Liver (tissue), 9 donors: Measurements from ENCODE around the gene CLEC1A. TPM values are rescaled to one million over a fixed set of nuclear protein-coding genes. Genes with fewer than 3 reads are reported as not detected.

Experiments used
- DNase-seq: peaks from one replicate; pipeline ENCODE4 v3.0.0-alpha.2; 2017; ENCODE audit warnings: low spot score
- H3K27ac ChIP-seq, 2 donors: one replicate each; pipeline ENCODE4 v1.7.0; 2013; ENCODE audit warnings: inconsistent platforms in 2 of 2, low read length in 2 of 2, control low read depth in 1 of 2, low read depth in 1 of 2, mild to moderate bottlenecking in 1 of 2
- H3K27me3 ChIP-seq, 4 donors: one replicate each; pipeline versions ENCODE4 v1.6.1 to v1.7.0; 2013; ENCODE audit warnings: low read length in 3 of 4, inconsistent platforms in 1 of 4, mild to moderate bottlenecking in 1 of 4, moderate library complexity in 1 of 4; ENCODE audit not compliant: control insufficient read depth in 4 of 4, insufficient read depth in 4 of 4
- H3K36me3 ChIP-seq, 4 donors: one replicate each; pipeline versions ENCODE4 v1.6.1 to v1.7.0; 2013; ENCODE audit warnings: low read length in 3 of 4, mild to moderate bottlenecking in 3 of 4, low read depth in 1 of 4, moderate library complexity in 1 of 4; ENCODE audit not compliant: control insufficient read depth in 4 of 4, insufficient read depth in 3 of 4
- H3K4me1 ChIP-seq, 4 donors: one replicate each; pipeline versions ENCODE4 v1.6.1 to v1.7.0; 2013; ENCODE audit warnings: low read length in 3 of 4, mild to moderate bottlenecking in 3 of 4, moderate library complexity in 1 of 4; ENCODE audit not compliant: control insufficient read depth in 4 of 4, insufficient read depth in 4 of 4
- H3K4me3 ChIP-seq, 3 donors: one replicate each; pipeline versions ENCODE4 v1.6.1 to v1.7.0; 2013; ENCODE audit warnings: low read length in 3 of 3, control low read depth in 1 of 3, low read depth in 1 of 3, mild to moderate bottlenecking in 1 of 3
- H3K9ac ChIP-seq, 2 donors: one replicate each; pipeline ENCODE4 v1.7.0; 2013; ENCODE audit warnings: low read length in 2 of 2, mild to moderate bottlenecking in 2 of 2, moderate library complexity in 2 of 2, control low read depth in 1 of 2, low read depth in 1 of 2
- H3K9me3 ChIP-seq, 4 donors: one replicate each; pipeline versions ENCODE4 v1.6.1 to v1.7.0; 2013; ENCODE audit warnings: low read length in 3 of 4; ENCODE audit not compliant: control insufficient read depth in 4 of 4
- EGR1 ChIP-seq, 2 donors: IDR thresholded peaks; 2 replicates each; pipeline ENCODE4 v1.6.1; 2016 to 2018; ENCODE audit warnings: antibody characterized with exemption in 2 of 2, low read depth in 2 of 2
- FOXA2 ChIP-seq: IDR thresholded peaks from 2 replicates; pipeline ENCODE4 v1.6.1; 2016; ENCODE audit warnings: antibody characterized with exemption
- HNF4A ChIP-seq, 2 donors: conservative IDR thresholded peaks; 2 replicates each; pipeline ENCODE4 v1.6.1; 2016; ENCODE audit warnings: antibody characterized with exemption in 2 of 2, mild to moderate bottlenecking in 2 of 2
- HNF4G ChIP-seq: IDR thresholded peaks from 2 replicates; pipeline ENCODE4 v1.6.1; 2016; ENCODE audit warnings: antibody characterized with exemption
- JUND ChIP-seq, 2 donors: IDR thresholded peaks; 2 replicates each; pipeline ENCODE4 v1.6.1; 2016; ENCODE audit warnings: antibody characterized with exemption in 2 of 2
- NR2F2 ChIP-seq: IDR thresholded peaks from 2 replicates; pipeline ENCODE4 v1.6.1; 2016; ENCODE audit warnings: antibody characterized with exemption
- RAD21 ChIP-seq, 2 donors: IDR thresholded peaks; 2 replicates each; pipeline ENCODE4 v1.6.1; 2016; ENCODE audit warnings: antibody characterized with exemption in 2 of 2, mild to moderate bottlenecking in 2 of 2
- RXRA ChIP-seq, 2 donors: IDR thresholded peaks; 2 replicates each; pipeline ENCODE4 v1.6.1; 2017 to 2018; ENCODE audit warnings: antibody characterized with exemption in 2 of 2, mild to moderate bottlenecking in 1 of 2
- SP1 ChIP-seq: IDR thresholded peaks from 2 replicates; pipeline ENCODE4 v1.6.1; 2018; ENCODE audit warnings: antibody characterized with exemption, mild to moderate bottlenecking
- TAF1 ChIP-seq: conservative IDR thresholded peaks from 2 replicates; pipeline ENCODE4 v1.6.1; 2016; ENCODE audit warnings: antibody characterized with exemption, mild to moderate bottlenecking
- YY1 ChIP-seq: IDR thresholded peaks from 2 replicates; pipeline ENCODE4 v1.6.1; 2016; ENCODE audit warnings: antibody characterized with exemption, mild to moderate bottlenecking
- WGBS: extraction: QIAGEN DNeasy Blood & Tissue Kit; methylation state at CpG from one replicate; pipeline ENCODE4 v1.1.7; 2013; 5-methylcytosine and 5-hydroxymethylcytosine counted together
- polyA plus RNA-seq, 2 donors: library from polyadenylated mRNA; stranded (reverse) in 1 of 2; unstranded in 1 of 2; fragments of 200-250 nt in 1 of 2; fragments of >200 nt in 1 of 2; fragmentation: Nextera tagmentation in 1 of 2; extraction: Ambion mirVana in 1 of 2; gene quantifications; one replicate each; pipeline versions ENCODE4 v1.2.1 to v1.2.3, GENCODE V29; 2013 to 2015
- total RNA-seq, 2 donors: library from RNA; depleted of rRNA; stranded (reverse); fragments of >200 nt; gene quantifications; one replicate each; pipeline ENCODE4 v1.2.3, GENCODE V29; 2014
- TF ChIP-seq, protein P1 (sequence below): IDR thresholded peaks from 2 replicates; pipeline ENCODE4 v1.6.1; 2016; ENCODE audit warnings: antibody characterized with exemption, mild to moderate bottlenecking
- TF ChIP-seq, protein P2 (sequence below): IDR thresholded peaks from 2 replicates; pipeline ENCODE4 v1.6.1; 2016; ENCODE audit warnings: antibody characterized with exemption
- TF ChIP-seq, protein P3 (sequence below): IDR thresholded peaks from 2 replicates; pipeline ENCODE4 v1.6.1; 2016; ENCODE audit warnings: antibody characterized with exemption
- TF ChIP-seq, protein P4 (sequence below): IDR thresholded peaks from 2 replicates; pipeline ENCODE4 v1.6.1; 2016; ENCODE audit warnings: antibody characterized with exemption
- TF ChIP-seq, protein P5 (sequence below): fragments of 150-350 bp; IDR thresholded peaks from 2 replicates; pipeline ENCODE4 v1.5.1; 2017; ENCODE audit warnings: improper control_type of control experiment, low read depth, low read length; ENCODE audit not compliant: missing input control
- donor health status: healthy.
- donor health status: healthy.
- donor health status: healthy.
- donor health status: healthy.
- donor health status: healthy.

CLEC1A gene
- total and polyA plus RNA-seq, 4 donors: 0.09 to 2.1 (median 1.1) TPM

DNA sequence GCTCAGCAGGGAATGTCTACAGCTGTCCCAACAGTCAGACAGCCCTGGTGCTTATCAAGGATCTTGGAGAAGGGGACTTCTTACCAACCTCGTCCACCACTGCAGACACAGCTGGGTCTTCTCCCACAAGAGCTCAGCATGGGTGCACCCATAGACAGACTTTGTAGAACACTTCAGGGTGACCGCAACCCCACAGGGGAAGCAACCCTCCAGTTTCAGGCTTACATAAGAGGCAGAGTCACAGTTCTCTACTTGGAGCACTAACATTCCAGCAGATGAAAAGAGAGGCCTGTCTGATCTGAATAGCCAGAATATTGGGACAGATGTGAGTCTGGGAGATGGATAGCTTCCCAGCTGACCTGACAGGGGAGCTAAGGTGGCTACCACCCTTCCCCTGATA, 3.5 kb upstream of the CLEC1A start:
- TF ChIP-seq HNF4A (conservative IDR thresholded peaks at IDR 0.05) (no peak), EGR1 (IDR thresholded peaks at IDR 0.05; ENCODE audit: low read depth in 2 of 2) (no peak)
- WGBS: 46% methylated on average over 2 of the region's 2 CpGs
- H3K4me3 ChIP-seq: no peak overlapping the region
- H3K9me3 ChIP-seq: no peaks in the 10 kb centered on the region
- no peak overlapping the region for H3K27ac ChIP-seq
- no peaks in the 10 kb centered on the region for H3K27me3 ChIP-seq
- no peaks in the 10 kb centered on the region for H3K4me1 ChIP-seq
- no peaks in the 10 kb centered on the region for H3K36me3 ChIP-seq
- H3K9ac ChIP-seq: no peak overlapping the region
- no peak for DNase-seq

DNA sequence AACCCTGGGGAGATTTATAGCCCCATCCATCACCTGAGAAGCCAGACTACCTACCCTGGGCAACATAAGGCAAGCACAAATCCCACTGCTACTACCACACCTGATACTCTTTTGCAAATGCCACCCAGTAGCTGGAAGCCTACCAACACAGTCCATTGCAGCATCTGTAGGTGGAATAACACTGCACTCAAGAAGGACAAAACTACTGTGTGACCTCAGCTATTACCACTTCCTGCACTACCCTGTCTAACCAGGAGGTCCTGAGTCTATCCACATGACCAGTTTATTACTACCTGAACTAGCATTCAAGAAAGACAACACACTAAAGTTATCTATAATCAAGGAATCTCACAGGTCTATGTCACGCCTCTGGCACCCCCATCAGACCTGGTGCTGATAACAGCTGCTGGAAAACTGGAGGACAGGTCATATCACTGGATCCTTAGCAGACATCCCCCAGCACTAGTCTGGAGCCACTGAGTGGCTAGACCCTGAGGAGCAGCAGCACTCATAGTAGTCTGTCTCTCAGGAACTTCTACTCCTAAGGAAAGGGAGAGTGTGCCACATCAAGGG, 2.9 kb upstream of the CLEC1A start:
- no peak overlapping the region for H3K27ac ChIP-seq

DNA sequence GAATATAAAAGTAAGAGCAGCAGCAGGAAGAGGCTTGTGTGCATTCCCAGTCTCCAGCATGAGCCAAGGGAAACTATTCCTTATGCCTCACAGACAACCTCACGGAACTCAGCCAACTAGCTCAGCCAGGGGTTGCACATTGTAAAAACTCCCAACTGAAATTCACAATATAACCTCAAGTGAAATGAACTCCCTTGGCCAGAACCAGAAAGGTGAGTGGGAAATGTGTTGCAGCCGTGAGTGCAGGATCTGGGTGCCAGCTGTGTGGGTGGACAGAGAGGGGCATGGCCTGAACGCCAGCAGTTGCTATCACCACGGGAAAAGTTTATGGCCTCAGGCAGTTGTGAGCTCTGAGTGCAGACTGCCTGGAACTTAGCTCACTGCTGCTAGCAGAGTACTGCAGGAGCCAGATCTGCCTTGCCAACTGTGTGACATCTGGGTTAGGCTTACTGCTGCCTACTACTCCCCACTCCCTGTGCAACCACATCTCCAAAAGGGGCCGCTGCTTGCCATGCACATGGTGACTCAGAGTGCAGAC, 2.3 kb upstream of the CLEC1A start:
- H3K4me1 ChIP-seq: no peaks in the 10 kb centered on the region
- no peak overlapping the region for H3K9ac ChIP-seq
- H3K36me3 ChIP-seq: no peaks in the 10 kb centered on the region
- H3K9me3 ChIP-seq: no peaks in the 10 kb centered on the region
- 52% methylated on average over 5 of the region's 5 CpGs for WGBS
- no peak overlapping the region for H3K27ac ChIP-seq
- H3K27me3 ChIP-seq: no peaks in the 10 kb centered on the region
- DNase-seq: no peak
- no peak overlapping the region for H3K4me3 ChIP-seq
- TF ChIP-seq HNF4A (conservative IDR thresholded peaks at IDR 0.05) (peak in 1 of 2 donors; percentile 17), FOXA2 (no peak), EGR1 (IDR thresholded peaks at IDR 0.05; ENCODE audit: low read depth in 2 of 2) (peak in 1 of 2 donors; percentile 54), SP1 (no peak), RXRA (IDR thresholded peaks at IDR 0.05) (peak in 1 of 2 donors; percentile 58), TAF1 (no peak), JUND (IDR thresholded peaks at IDR 0.05) (no peak), RAD21 (IDR thresholded peaks at IDR 0.05) (no peak), HNF4G (no peak), NR2F2 (no peak), YY1 (no peak)
- TF ChIP-seq, protein P1, sequence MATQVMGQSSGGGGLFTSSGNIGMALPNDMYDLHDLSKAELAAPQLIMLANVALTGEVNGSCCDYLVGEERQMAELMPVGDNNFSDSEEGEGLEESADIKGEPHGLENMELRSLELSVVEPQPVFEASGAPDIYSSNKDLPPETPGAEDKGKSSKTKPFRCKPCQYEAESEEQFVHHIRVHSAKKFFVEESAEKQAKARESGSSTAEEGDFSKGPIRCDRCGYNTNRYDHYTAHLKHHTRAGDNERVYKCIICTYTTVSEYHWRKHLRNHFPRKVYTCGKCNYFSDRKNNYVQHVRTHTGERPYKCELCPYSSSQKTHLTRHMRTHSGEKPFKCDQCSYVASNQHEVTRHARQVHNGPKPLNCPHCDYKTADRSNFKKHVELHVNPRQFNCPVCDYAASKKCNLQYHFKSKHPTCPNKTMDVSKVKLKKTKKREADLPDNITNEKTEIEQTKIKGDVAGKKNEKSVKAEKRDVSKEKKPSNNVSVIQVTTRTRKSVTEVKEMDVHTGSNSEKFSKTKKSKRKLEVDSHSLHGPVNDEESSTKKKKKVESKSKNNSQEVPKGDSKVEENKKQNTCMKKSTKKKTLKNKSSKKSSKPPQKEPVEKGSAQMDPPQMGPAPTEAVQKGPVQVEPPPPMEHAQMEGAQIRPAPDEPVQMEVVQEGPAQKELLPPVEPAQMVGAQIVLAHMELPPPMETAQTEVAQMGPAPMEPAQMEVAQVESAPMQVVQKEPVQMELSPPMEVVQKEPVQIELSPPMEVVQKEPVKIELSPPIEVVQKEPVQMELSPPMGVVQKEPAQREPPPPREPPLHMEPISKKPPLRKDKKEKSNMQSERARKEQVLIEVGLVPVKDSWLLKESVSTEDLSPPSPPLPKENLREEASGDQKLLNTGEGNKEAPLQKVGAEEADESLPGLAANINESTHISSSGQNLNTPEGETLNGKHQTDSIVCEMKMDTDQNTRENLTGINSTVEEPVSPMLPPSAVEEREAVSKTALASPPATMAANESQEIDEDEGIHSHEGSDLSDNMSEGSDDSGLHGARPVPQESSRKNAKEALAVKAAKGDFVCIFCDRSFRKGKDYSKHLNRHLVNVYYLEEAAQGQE: no peak
- TF ChIP-seq, protein P2, sequence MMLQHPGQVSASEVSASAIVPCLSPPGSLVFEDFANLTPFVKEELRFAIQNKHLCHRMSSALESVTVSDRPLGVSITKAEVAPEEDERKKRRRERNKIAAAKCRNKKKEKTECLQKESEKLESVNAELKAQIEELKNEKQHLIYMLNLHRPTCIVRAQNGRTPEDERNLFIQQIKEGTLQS: no peak
- TF ChIP-seq, protein P3, sequence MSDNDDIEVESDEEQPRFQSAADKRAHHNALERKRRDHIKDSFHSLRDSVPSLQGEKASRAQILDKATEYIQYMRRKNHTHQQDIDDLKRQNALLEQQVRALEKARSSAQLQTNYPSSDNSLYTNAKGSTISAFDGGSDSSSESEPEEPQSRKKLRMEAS: no peak
- TF ChIP-seq, protein P4, sequence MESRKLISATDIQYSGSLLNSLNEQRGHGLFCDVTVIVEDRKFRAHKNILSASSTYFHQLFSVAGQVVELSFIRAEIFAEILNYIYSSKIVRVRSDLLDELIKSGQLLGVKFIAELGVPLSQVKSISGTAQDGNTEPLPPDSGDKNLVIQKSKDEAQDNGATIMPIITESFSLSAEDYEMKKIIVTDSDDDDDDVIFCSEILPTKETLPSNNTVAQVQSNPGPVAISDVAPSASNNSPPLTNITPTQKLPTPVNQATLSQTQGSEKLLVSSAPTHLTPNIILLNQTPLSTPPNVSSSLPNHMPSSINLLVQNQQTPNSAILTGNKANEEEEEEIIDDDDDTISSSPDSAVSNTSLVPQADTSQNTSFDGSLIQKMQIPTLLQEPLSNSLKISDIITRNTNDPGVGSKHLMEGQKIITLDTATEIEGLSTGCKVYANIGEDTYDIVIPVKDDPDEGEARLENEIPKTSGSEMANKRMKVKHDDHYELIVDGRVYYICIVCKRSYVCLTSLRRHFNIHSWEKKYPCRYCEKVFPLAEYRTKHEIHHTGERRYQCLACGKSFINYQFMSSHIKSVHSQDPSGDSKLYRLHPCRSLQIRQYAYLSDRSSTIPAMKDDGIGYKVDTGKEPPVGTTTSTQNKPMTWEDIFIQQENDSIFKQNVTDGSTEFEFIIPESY: no peak
- TF ChIP-seq, protein P5, sequence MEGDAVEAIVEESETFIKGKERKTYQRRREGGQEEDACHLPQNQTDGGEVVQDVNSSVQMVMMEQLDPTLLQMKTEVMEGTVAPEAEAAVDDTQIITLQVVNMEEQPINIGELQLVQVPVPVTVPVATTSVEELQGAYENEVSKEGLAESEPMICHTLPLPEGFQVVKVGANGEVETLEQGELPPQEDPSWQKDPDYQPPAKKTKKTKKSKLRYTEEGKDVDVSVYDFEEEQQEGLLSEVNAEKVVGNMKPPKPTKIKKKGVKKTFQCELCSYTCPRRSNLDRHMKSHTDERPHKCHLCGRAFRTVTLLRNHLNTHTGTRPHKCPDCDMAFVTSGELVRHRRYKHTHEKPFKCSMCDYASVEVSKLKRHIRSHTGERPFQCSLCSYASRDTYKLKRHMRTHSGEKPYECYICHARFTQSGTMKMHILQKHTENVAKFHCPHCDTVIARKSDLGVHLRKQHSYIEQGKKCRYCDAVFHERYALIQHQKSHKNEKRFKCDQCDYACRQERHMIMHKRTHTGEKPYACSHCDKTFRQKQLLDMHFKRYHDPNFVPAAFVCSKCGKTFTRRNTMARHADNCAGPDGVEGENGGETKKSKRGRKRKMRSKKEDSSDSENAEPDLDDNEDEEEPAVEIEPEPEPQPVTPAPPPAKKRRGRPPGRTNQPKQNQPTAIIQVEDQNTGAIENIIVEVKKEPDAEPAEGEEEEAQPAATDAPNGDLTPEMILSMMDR: no peak

More for the DNA sequence above, 2.9 kb upstream of the CLEC1A start:
- Histone ChIP-seq H3K4me3 (no peak overlapping the region), H3K27me3 (no peaks in the 10 kb centered on the region), H3K4me1 (no peaks in the 10 kb centered on the region), H3K9me3 (no peaks in the 10 kb centered on the region), H3K9ac (no peak overlapping the region), H3K36me3 (no peaks in the 10 kb centered on the region)
- no peak for TF ChIP-seq EGR1 (IDR thresholded peaks at IDR 0.05; ENCODE audit: low read depth in 2 of 2)
- TF ChIP-seq SP1: no peak
- TF ChIP-seq, protein P4: no peak
- 90% methylated on average over 1 of the region's 1 CpG for WGBS
- DNase-seq: no peak
